Measurements from ENCODE around the gene OSBPL2. TPM values are rescaled to one million over a fixed set of nuclear protein-coding genes. Genes with fewer than 3 reads are reported as not detected.

OSBPL2 gene
- total RNA-seq, 3 donors from 2014 or later (not counting 1 experiment from before 2014, with no cell fraction given): 77.9 to 112 (median 104) TPM

DNA sequence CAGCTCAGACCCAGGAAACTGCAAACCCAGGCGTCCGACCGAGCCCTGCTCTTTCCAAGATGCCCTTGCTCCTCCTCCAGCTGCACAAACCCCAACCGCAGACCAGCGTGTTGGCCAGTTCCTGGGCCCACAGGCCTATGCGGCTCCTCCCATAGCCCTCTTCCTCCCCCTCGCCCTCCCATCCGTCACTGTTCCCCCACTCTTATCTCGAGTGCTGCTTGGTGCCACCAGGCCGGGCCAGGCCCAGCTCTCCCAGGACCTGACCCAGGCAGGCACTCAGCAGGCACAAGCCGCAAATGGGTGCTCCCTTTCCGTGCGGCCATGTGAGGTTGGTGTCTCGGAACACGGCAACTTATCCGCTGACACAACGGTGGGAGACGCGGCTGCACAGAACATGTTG is 93.0 kb downstream of the OSBPL2 start:
- Histone ChIP-seq H3K27me3 (ENCODE audit: control insufficient read depth, insufficient read depth, low read length) (no peaks in the 10 kb centered on the region), H3K9me3 (ENCODE audit: control insufficient read depth, insufficient read depth, low read length) (no peaks in the 10 kb centered on the region), H3K36me3 (ENCODE audit: control insufficient read depth, insufficient read depth, low read length) (no peaks in the 10 kb centered on the region), H3K4me3 (ENCODE audit: low read length) (no peak overlapping the region), H3K27ac (ENCODE audit: low read length) (no peak overlapping the region), H3K4me1 (ENCODE audit: control insufficient read depth, insufficient read depth, low read length) (peaks cover 5% of the 10 kb centered on the region)
- Mint-ChIP-seq H3K27me3 (ENCODE audit: low read depth in 2 of 2) (no peaks in the 10 kb centered on the region), H3K36me3 (no peaks in the 10 kb centered on the region), H3K27ac (no peak overlapping the region), H3K4me3 (no peak overlapping the region), H3K9me3 (no peaks in the 10 kb centered on the region), H3K4me1 (no peaks in the 10 kb centered on the region)
- intact Hi-C loops (cut with micrococcal nuclease): no loop called here
- ATAC-seq (no peak), DNase-seq (no peak)
- 97% methylated on average over 19 of the region's 19 CpGs for WGBS (ENCODE audit: insufficient coverage)
- TF ChIP-seq, protein P1, sequence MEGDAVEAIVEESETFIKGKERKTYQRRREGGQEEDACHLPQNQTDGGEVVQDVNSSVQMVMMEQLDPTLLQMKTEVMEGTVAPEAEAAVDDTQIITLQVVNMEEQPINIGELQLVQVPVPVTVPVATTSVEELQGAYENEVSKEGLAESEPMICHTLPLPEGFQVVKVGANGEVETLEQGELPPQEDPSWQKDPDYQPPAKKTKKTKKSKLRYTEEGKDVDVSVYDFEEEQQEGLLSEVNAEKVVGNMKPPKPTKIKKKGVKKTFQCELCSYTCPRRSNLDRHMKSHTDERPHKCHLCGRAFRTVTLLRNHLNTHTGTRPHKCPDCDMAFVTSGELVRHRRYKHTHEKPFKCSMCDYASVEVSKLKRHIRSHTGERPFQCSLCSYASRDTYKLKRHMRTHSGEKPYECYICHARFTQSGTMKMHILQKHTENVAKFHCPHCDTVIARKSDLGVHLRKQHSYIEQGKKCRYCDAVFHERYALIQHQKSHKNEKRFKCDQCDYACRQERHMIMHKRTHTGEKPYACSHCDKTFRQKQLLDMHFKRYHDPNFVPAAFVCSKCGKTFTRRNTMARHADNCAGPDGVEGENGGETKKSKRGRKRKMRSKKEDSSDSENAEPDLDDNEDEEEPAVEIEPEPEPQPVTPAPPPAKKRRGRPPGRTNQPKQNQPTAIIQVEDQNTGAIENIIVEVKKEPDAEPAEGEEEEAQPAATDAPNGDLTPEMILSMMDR (IDR thresholded peaks at IDR 0.05): no peak

DNA sequence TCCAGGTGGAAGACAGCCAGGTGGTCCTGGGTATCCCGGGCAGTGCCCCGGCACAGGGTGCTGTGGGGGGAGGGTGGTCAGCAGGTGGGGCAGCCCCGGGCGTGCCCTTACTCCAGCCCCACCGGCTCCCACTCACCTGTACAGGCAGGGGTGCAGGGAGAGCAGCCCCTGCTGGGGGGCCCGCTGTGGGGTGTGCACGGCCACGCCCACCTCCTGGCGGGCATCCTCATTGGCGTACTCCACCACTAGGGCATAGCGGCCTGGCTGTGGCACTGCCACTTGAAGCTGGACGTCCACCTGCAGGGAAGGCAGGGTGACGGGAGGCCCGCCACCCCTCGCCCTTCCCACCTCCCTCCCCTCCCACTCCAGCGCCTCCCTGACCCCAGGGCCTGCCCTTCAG is 94.1 kb downstream of the OSBPL2 start:
- Mint-ChIP-seq H3K9me3 (no peaks in the 10 kb centered on the region), H3K4me1 (no peaks in the 10 kb centered on the region), H3K27me3 (ENCODE audit: low read depth in 2 of 2) (no peaks in the 10 kb centered on the region), H3K36me3 (no peaks in the 10 kb centered on the region), H3K4me3 (no peak overlapping the region), H3K27ac (no peak overlapping the region)
- no peaks in the 10 kb centered on the region for H3K36me3 ChIP-seq (ENCODE audit: control insufficient read depth, insufficient read depth, low read length)
- H3K27me3 ChIP-seq (ENCODE audit: control insufficient read depth, insufficient read depth, low read length): no peaks in the 10 kb centered on the region
- ATAC-seq (no peak), DNase-seq (no peak)
- H3K27ac ChIP-seq (ENCODE audit: low read length): no peak overlapping the region
- H3K4me1 ChIP-seq (ENCODE audit: control insufficient read depth, insufficient read depth, low read length): peaks cover 16% of the 10 kb centered on the region
- H3K4me3 ChIP-seq (ENCODE audit: low read length): no peak overlapping the region
- H3K9me3 ChIP-seq (ENCODE audit: control insufficient read depth, insufficient read depth, low read length): no peaks in the 10 kb centered on the region
- intact Hi-C loops (cut with micrococcal nuclease): no loop called here
- TF ChIP-seq, protein P1 (IDR thresholded peaks at IDR 0.05): no peak
- WGBS (ENCODE audit: insufficient coverage): 84% methylated on average over 16 of the region's 16 CpGs

DNA sequence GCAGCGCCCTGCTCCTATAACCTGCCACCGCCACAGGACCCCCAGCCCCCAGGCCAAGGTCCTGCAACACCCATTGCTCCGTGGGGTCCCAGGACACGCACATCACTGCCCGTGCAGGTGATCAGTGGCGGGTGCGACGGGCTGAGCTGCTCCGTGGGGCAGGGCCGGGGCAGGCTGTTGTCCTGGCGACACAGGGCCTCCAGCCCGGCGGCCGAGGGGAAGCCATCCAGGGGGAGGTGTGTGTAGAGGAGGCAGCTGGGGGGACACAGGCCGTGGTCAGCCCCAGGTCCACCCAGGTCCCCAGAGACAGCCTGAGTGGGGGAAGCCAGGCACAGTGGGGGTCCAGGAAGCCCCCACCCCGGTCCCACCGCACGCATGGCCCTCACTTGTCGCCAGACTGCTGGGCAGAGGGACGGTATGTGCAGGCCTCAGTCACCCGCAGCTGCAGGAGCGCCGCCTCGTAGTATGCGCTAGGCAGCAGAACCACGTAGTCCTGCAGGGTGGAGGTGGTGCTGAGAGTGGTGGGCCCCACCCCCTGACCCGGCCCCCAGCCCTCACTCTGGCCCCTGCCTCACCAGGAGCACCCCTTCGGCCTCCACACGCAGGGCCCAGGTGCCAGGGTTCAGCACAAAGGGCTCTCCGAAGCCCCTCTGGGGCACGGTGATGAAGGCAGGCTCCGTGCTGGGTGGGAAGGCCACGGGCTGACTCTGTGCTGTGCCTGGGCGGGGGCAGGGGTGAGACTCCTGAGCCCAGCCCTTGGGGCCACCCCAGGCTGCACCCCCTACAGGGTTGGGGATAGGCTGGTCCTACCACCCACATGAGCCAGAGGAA is 94.9 kb downstream of the OSBPL2 start:
- H3K36me3 Mint-ChIP-seq: no peaks in the 10 kb centered on the region
- intact Hi-C loops (cut with micrococcal nuclease): no loop called here
- Histone ChIP-seq H3K36me3 (ENCODE audit: control insufficient read depth, insufficient read depth, low read length) (no peaks in the 10 kb centered on the region), H3K9me3 (ENCODE audit: control insufficient read depth, insufficient read depth, low read length) (no peaks in the 10 kb centered on the region), H3K27ac (ENCODE audit: low read length) (no peak overlapping the region), H3K4me1 (ENCODE audit: control insufficient read depth, insufficient read depth, low read length) (peaks cover 23% of the 10 kb centered on the region), H3K27me3 (ENCODE audit: control insufficient read depth, insufficient read depth, low read length) (no peaks in the 10 kb centered on the region), H3K4me3 (ENCODE audit: low read length) (no peak overlapping the region)
- ATAC-seq (no peak), DNase-seq (no peak)
- H3K9me3 Mint-ChIP-seq: no peaks in the 10 kb centered on the region
- H3K4me1 Mint-ChIP-seq: no peaks in the 10 kb centered on the region
- WGBS (ENCODE audit: insufficient coverage): 91% methylated on average over 34 of the region's 34 CpGs
- TF ChIP-seq, protein P1 (IDR thresholded peaks at IDR 0.05): no peak
- H3K4me3 Mint-ChIP-seq: no peak overlapping the region
- no peak overlapping the region for H3K27ac Mint-ChIP-seq
- no peaks in the 10 kb centered on the region for H3K27me3 Mint-ChIP-seq (ENCODE audit: low read depth in 2 of 2)
